GM12872 (cell line): ENCODE results near the gene FNDC10.

Experiments
- CTCF ChIP-seq: IDR thresholded peaks from 3 replicates; pipeline ENCODE4 v1.5.1; 2011; ENCODE audit warnings: low read depth, mild to moderate bottlenecking, low read length, moderate library complexity; ENCODE audit not compliant: insufficient read depth

The FNDC10 gene

DNA sequence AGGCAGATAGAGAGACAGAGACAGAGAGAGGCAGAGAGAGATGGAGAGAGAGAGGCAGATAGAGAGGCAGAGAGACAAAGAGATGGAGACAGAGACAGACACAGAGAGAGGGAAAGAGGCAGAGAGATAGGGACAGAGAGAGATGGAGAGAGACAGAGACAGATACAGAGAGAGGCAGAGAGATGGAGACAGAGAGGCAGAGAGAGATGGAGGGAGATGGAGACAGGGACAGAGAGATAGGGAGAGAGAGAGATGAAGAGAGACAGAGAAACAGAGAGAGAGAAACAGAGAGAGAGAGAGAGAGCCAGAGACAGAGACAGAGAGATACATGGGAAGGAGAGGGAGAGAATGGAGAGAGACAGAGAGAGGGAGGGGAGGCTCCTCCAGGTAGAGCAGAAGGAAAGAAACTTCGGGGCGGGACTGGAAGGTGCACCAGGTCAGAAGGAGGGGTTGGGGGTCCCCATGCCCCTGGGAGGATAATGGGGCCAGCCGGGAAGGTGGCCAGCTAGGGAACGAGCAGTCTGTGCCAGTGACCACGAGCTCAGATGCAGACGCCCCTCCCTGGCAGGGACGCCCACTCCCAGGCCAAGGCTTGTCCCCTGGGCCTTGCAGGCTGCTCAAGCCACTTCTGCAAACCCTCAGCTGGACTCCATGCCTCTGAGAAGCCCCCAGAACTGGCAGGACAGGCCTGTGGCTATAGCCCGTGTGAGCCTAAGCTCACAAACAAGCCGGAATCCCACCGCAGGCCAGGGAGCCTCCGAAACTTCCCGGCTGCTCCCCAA lies 3.3 kb downstream of the FNDC10 start:
- no peak for TF ChIP-seq CTCF

GRCh38 chr1:1594602-1595260 lies 5.2 kb downstream of the FNDC10 start:
- no peak for TF ChIP-seq CTCF

DNA sequence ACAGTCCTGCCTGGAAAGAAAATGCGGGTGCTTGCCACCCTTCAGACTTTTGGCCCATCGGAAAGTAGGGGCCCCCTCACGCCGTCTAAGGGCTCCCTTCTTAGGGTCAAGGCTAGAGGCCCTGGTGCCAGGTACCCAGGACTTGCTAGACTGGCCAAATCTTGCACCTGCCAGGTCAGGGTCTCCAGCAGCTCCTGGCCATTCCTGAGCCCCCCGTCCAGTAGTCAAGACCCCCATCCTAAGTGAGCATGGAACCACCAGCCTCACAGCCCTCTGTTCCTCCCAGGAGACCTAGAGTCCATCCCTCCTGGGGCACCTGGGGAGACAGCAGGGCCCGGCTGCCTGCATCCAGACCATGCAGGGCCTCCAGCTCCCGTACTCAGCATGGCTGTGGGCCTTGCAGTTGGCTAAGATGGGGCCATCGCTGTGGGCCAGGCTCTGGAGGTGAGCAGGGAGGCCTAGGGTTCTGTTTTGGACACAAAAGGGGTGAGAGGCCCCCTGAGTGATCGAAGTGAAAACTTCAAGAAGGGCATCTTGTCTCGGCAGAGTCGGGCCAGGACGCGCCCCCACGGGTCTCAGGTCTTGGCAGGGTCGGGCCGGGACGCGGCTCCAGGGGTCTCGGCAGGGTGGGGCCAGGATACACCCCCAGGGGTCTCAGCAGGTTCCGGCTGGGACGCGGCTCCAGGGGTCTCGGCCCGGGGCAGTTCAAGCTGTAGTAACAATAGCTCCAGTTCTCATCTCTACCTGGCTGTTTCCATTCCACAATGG lies 5.9 kb downstream of the FNDC10 start:
- TF ChIP-seq CTCF = no peak

GRCh38 chr1:1591452-1591851 lies 8.5 kb downstream of the FNDC10 start:
- TF ChIP-seq CTCF = no peak

DNA sequence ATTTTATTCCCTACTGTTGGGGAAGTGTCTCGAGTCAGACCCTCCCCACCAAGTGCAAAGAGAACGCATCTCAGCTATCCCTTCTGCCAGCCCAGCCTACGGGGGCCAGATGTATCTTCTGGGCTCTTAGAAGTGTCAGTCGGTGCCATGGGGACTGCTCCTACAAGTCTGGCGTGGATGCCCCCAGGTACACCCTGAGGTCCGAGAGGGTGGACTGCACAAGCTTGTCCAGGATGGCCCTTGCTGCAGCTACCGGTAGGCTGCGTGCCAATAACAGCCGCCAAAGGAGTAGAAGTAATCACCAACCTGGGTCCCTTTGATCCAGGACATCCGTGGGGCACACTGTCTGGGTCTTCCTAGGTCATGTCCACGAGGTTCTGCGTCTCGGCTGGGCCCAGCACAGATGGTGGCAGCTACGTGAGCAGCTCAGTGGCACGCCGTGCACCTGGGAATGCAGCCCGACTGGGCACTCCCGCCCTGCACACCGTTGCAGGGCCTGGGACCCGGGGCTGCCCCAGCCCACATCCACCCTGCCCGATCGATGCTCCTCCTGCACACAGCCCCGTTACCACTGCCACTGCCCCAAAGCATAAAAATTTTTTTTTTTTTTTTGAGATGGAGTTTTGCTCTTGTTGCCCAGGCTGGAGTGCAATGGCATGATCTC lies 16.5 kb downstream of the FNDC10 start:
- TF ChIP-seq CTCF = no peak

GRCh38 chr1:1582585-1583346 lies 17.2 kb downstream of the FNDC10 start:
- no peak for TF ChIP-seq CTCF
